Neural progenitor cell (in vitro differentiated cells): ENCODE measurements around the gene HELZ2.

Experiments used
- EZH2 ChIP-seq: fragments of 200-600 bp; sonication (generic); IDR thresholded peaks from 2 replicates; pipeline ENCODE4 v1.6.1; 2017; ENCODE audit warnings: antibody characterized with exemption, mild to moderate bottlenecking, moderate library complexity
- EZH2phosphoT487 ChIP-seq: fragments of 200-600 bp; sonication (generic); IDR thresholded peaks from 2 replicates; pipeline ENCODE4 v1.6.1; 2017; ENCODE audit warnings: antibody characterized with exemption
- TF ChIP-seq, protein P1 (sequence below): fragments of 200-600 bp; sonication (generic); IDR thresholded peaks from 2 replicates; pipeline ENCODE4 v1.5.1; 2017; ENCODE audit warnings: antibody characterized with exemption, mild to moderate bottlenecking

DNA sequence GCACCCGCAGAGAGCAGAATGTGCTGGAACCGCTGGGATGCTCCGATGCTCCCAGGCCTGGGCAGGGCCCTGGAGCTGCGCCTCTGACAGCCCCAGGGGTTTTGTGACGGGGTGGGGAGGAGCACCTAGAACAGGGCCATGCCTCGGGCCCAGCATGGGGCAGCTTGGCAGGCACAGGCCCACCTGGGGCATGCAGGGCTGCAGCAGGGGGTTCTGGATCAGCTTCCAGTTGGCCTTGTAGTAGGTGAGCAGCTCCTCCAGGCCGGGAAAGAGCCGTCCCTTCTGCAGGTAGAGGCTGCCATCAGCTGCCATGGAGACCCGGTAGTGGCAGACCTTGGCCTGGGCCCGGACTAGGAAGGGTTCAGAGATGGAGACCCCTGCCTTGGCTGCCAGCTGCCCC, 30.9 kb downstream of the HELZ2 start:
- TF ChIP-seq, protein P1, sequence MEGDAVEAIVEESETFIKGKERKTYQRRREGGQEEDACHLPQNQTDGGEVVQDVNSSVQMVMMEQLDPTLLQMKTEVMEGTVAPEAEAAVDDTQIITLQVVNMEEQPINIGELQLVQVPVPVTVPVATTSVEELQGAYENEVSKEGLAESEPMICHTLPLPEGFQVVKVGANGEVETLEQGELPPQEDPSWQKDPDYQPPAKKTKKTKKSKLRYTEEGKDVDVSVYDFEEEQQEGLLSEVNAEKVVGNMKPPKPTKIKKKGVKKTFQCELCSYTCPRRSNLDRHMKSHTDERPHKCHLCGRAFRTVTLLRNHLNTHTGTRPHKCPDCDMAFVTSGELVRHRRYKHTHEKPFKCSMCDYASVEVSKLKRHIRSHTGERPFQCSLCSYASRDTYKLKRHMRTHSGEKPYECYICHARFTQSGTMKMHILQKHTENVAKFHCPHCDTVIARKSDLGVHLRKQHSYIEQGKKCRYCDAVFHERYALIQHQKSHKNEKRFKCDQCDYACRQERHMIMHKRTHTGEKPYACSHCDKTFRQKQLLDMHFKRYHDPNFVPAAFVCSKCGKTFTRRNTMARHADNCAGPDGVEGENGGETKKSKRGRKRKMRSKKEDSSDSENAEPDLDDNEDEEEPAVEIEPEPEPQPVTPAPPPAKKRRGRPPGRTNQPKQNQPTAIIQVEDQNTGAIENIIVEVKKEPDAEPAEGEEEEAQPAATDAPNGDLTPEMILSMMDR, result no peak
- TF ChIP-seq EZH2 (no peak), EZH2phosphoT487 (no peak)
